Measurements from ENCODE around the gene XYLT1. TPM values are rescaled to one million over a fixed set of nuclear protein-coding genes. Genes with fewer than 3 reads are reported as not detected.

XYLT1 gene
- total RNA-seq, 1 experiment from 2014 or later, result 14.5 TPM

GRCh38 chr16:17307504-17307903 is 163.3 kb downstream of the XYLT1 start:
- Histone ChIP-seq H3K4ac (ENCODE audit: low read depth, low read length) (no peak overlapping the region), H3K4me1 (ENCODE audit: insufficient read depth, low read length) (peaks cover 16% of the 10 kb centered on the region; the same call in 1 of the 2 replicates), H3K9ac (ENCODE audit: extremely low read depth, insufficient read length, low read length) (no peak overlapping the region), H2AFZ (ENCODE audit: low read length) (no peak overlapping the region), H3K79me2 (ENCODE audit: insufficient read depth, low read length) (no peaks in the 10 kb centered on the region), H3K56ac (ENCODE audit: insufficient read length, low read depth, low read length) (no peak overlapping the region), H3K18ac (ENCODE audit: insufficient read length, low read depth, low read length) (no peak overlapping the region), H3K79me1 (ENCODE audit: insufficient read depth, low read depth, low read length, poor library complexity, severe bottlenecking) (no peaks in the 10 kb centered on the region), H3K14ac (ENCODE audit: insufficient read depth, low read length) (no peak overlapping the region), H3K27me3 (ENCODE audit: insufficient read depth, low read length) (no peaks in the 10 kb centered on the region), H4K91ac (ENCODE audit: insufficient read length, low read depth, low read length) (no peak overlapping the region), H3T11ph (ENCODE audit: low read length) (no peak overlapping the region), H2BK5ac (ENCODE audit: insufficient read length, low read length) (no peak overlapping the region), H4K8ac (replicated peaks; ENCODE audit: insufficient read length, low read depth, low read length) (no peak overlapping the region), H4K20me1 (ENCODE audit: control insufficient read depth, insufficient read depth, insufficient read length) (no peaks in the 10 kb centered on the region), H3K4me2 (ENCODE audit: insufficient read depth, insufficient read length, low read length) (no peak overlapping the region), H3K23ac (ENCODE audit: insufficient read length, low read depth, low read length) (no peak overlapping the region), H2BK12ac (ENCODE audit: insufficient read length, low read depth, low read length) (no peak overlapping the region), H2BK120ac (ENCODE audit: low read depth, low read length, poor library complexity, severe bottlenecking) (no peak overlapping the region), H4K5ac (ENCODE audit: insufficient read length, low read depth, low read length) (no peak overlapping the region), H3K23me2 (ENCODE audit: insufficient read length, low read depth, low read length, poor library complexity, severe bottlenecking) (no peaks in the 10 kb centered on the region), H3K27ac (ENCODE audit: insufficient read length, low read depth, low read length) (no peak overlapping the region), H3K9me3 (ENCODE audit: control insufficient read depth, low read depth, low read length) (no peaks in the 10 kb centered on the region), H2AK5ac (ENCODE audit: insufficient read length, low read length) (no peak overlapping the region), H2BK15ac (ENCODE audit: low read depth, low read length) (no peak overlapping the region), H2BK20ac (ENCODE audit: low read depth, low read length, poor library complexity, severe bottlenecking) (no peak overlapping the region)
- H3K4me3 Mint-ChIP-seq, result no peak overlapping the region
- no peaks in the 10 kb centered on the region for H3K36me3 Mint-ChIP-seq (ENCODE audit: insufficient read depth in 1 of 3, low read depth in 3 of 3)
- no peak for DNase-seq
- no peak overlapping the region for H3K27ac Mint-ChIP-seq
- no peaks in the 10 kb centered on the region for H3K27me3 Mint-ChIP-seq (ENCODE audit: low read depth)
- TF ChIP-seq CTCF (conservative IDR thresholded peaks at IDR 0.05), result no peak
- no CpG with 5 or more reads among the region's 1 CpG for WGBS (ENCODE audit: extremely low coverage, insufficient read length, low lambda C conversion rate)
- no peaks in the 10 kb centered on the region for H3K9me3 Mint-ChIP-seq
- H3K4me1 Mint-ChIP-seq, result peaks cover 64 to 65% of the 10 kb centered on the region in 2 experiments

All from H9 (cell line).